Neuronal stem cell (in vitro differentiated cells): ENCODE data around the gene TMEM107.

Source experiments
- DNase-seq: peaks from one replicate; pipeline ENCODE4 v3.0.0-alpha.2; 2013; ENCODE audit warnings: low spot score
- H2AFZ ChIP-seq: one replicate; pipeline ENCODE4 v1.6.1; 2013; ENCODE audit warnings: mild to moderate bottlenecking, low read length, inconsistent platforms
- H2AK5ac ChIP-seq: 2 replicates; pipeline ENCODE4 v1.6.1; 2013; ENCODE audit warnings: low read depth, mild to moderate bottlenecking, inconsistent platforms, low read length, moderate library complexity, mixed read lengths
- H2BK120ac ChIP-seq: 2 replicates; pipeline ENCODE4 v1.6.1; 2013; ENCODE audit warnings: low read depth, mild to moderate bottlenecking, inconsistent platforms, low read length, moderate library complexity, mixed read lengths
- H2BK12ac ChIP-seq: one replicate; pipeline ENCODE4 v1.6.1; 2013; ENCODE audit warnings: low read length, inconsistent platforms
- H2BK15ac ChIP-seq: 2 replicates; pipeline ENCODE4 v1.6.1; 2013; ENCODE audit warnings: mild to moderate bottlenecking, low read length, inconsistent platforms, mixed read lengths
- H2BK5ac ChIP-seq: one replicate; pipeline ENCODE4 v1.6.1; 2013; ENCODE audit warnings: inconsistent platforms, mild to moderate bottlenecking, low read length, moderate library complexity
- H3K14ac ChIP-seq: one replicate; pipeline ENCODE4 v1.6.1; 2013; ENCODE audit warnings: low read length, inconsistent platforms
- H3K18ac ChIP-seq: 2 replicates; pipeline ENCODE4 v1.6.1; 2013; ENCODE audit warnings: low read length, inconsistent platforms
- H3K23ac ChIP-seq: 2 replicates; pipeline ENCODE4 v1.6.1; 2013; ENCODE audit warnings: low read depth, mild to moderate bottlenecking, mixed read lengths, low read length, inconsistent platforms; ENCODE audit not compliant: poor library complexity
- H3K27ac ChIP-seq: replicated peaks from 3 replicates; pipeline ENCODE4 v1.5.1; 2013; ENCODE audit warnings: low read length, inconsistent platforms
- H3K27me3 ChIP-seq, 3 experiments: 2 replicates each; pipeline ENCODE4 v1.6.1; 2013; ENCODE audit warnings: low read length in 3 of 3, mild to moderate bottlenecking in 2 of 3, inconsistent platforms in 1 of 3, low read depth in 1 of 3, mixed read lengths in 1 of 3, moderate library complexity in 1 of 3; ENCODE audit not compliant: control insufficient read depth in 3 of 3, insufficient read depth in 3 of 3
- H3K36me3 ChIP-seq, 2 donors: replicated peaks in 1 of 2; 2 replicates each; pipeline ENCODE4 v1.6.1; 2013; ENCODE audit warnings: low read length in 2 of 2; ENCODE audit not compliant: control insufficient read depth in 2 of 2, insufficient read depth in 2 of 2
- H3K4ac ChIP-seq: 2 replicates; pipeline ENCODE4 v1.6.1; 2013; ENCODE audit warnings: inconsistent platforms, mild to moderate bottlenecking, low read length, moderate library complexity
- H3K4me1 ChIP-seq, 2 donors: 1 replicate in 1 of 2; 2 replicates in 1 of 2; pipeline ENCODE4 v1.6.1; 2013; ENCODE audit warnings: low read length in 2 of 2, low read depth in 1 of 2; ENCODE audit not compliant: control insufficient read depth in 2 of 2, insufficient read depth in 1 of 2
- H3K4me2 ChIP-seq: one replicate; pipeline ENCODE4 v1.6.1; 2013; ENCODE audit warnings: mild to moderate bottlenecking, low read length, inconsistent platforms; ENCODE audit not compliant: insufficient read depth, poor library complexity, severe bottlenecking
- H3K4me3 ChIP-seq, 2 donors: 2 replicates each; pipeline ENCODE4 v1.5.1; 2013; ENCODE audit warnings: low read length in 2 of 2, mild to moderate bottlenecking in 2 of 2, inconsistent platforms in 1 of 2, moderate library complexity in 1 of 2
- H3K79me1 ChIP-seq: one replicate; pipeline ENCODE4 v1.6.1; 2013; ENCODE audit warnings: low read depth, mild to moderate bottlenecking, inconsistent platforms, low read length, moderate library complexity
- H3K9ac ChIP-seq: one replicate; pipeline ENCODE4 v1.6.1; 2013; ENCODE audit warnings: mild to moderate bottlenecking, low read depth, low read length, inconsistent platforms; ENCODE audit not compliant: poor library complexity
- H3K9me3 ChIP-seq, 2 donors: replicated peaks in 1 of 2; 2 replicates each; pipeline versions ENCODE3 to v1.6.1; 2013; ENCODE audit warnings: low read length in 2 of 2, mild to moderate bottlenecking in 2 of 2, inconsistent platforms in 1 of 2, low read depth in 1 of 2, mixed read lengths in 1 of 2, moderate library complexity in 1 of 2; ENCODE audit not compliant: control insufficient read depth in 2 of 2, insufficient read depth in 1 of 2
- H4K8ac ChIP-seq: one replicate; pipeline ENCODE4 v1.6.1; 2013; ENCODE audit warnings: low read depth, mild to moderate bottlenecking, inconsistent platforms, low read length, moderate library complexity
- H4K91ac ChIP-seq: one replicate; pipeline ENCODE4 v1.6.1; 2013; ENCODE audit warnings: low read length, low read depth, mild to moderate bottlenecking, inconsistent platforms; ENCODE audit not compliant: poor library complexity
- WGBS, 2 donors: extraction: QIAGEN DNeasy Blood & Tissue Kit; methylation state at CpG; one replicate each; pipeline ENCODE4 v1.1.7; 2013; ENCODE audit warnings: missing lambda C conversion rate in 2 of 2, mixed read lengths in 1 of 2; ENCODE audit not compliant: insufficient read length in 2 of 2, insufficient replicate concordance in 1 of 2; ENCODE audit errors: extremely low coverage in 2 of 2; 5-methylcytosine and 5-hydroxymethylcytosine counted together

TMEM107 gene

DNA sequence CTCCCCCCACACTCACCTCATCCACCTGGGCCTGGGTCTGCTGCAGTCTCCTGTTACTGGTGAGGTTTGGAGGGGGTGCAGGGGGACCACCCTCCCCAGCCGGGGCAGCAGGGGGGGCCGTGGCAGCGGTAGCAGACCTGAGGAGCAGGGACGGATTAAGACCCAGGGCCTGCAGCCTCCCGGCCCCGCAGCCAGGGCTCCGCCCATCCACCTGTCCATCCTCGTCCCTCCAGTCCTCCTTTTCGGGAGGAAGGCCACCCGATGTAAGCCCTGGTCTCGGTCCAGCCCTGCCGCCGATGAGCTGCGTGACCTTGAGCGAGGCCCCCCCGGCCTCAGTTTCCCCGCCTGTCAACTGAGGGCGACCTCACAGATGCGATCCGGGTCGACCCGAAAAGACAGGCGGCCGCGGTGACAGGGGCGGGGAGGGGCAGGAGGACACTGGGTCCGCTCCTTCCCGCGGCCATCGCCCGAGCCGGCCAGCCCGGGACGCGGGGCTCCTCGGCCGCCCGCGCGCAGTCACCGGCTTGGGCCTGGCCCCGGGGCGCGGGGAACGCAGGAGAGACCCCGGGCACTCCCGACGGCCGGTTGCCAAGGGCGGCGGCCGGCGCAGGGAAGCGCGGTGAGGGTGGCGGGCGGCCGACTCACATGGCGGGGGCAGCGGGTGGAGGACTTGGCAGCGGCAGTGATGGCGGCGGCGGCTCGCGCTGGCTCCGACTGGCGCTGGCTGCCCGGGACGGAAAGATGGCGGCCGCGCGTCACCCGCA lies 13.8 kb downstream of the TMEM107 start, which contains the start of gene VAMP2:
TSS of gene VAMP2 (minus strand) at position 716 of the 764 bp plus-strand sequence. CDS start at position 647, 69 bp downstream.
- H2BK12ac ChIP-seq, result peak within 1 kb of the TSS; percentile 75
- H2AFZ ChIP-seq, result peak within 1 kb of the TSS; percentile 79
- H3K4me2 ChIP-seq, result peak within 1 kb of the TSS; percentile 100
- peaks cover 13% of the 10 kb centered on the region for H3K79me1 ChIP-seq
- H2BK5ac ChIP-seq, result peak within 1 kb of the TSS; percentile 91
- peak within 1 kb of the TSS; percentile 92 for H3K23ac ChIP-seq
- peak within 1 kb of the TSS; percentile 99 for H2BK15ac ChIP-seq
- H3K27ac ChIP-seq, result peak within 1 kb of the TSS; percentile 97
- peaks cover 22 to 40% of the 10 kb centered on the region in 2 donors for H3K36me3 ChIP-seq
- no peaks in the 10 kb centered on the region for H3K27me3 ChIP-seq
- H3K18ac ChIP-seq, result peak within 1 kb of the TSS; percentile 100
- H3K14ac ChIP-seq, result peak within 1 kb of the TSS; percentile 98
- no peaks in the 10 kb centered on the region for H3K9me3 ChIP-seq
- no CpG with 5 or more reads among the region's 75 CpGs for WGBS, 2 donors
- H3K4me3 ChIP-seq, result peak within 1 kb of the TSS; percentile 97 to 98
- peak within 1 kb of the TSS; percentile 100 for H3K4ac ChIP-seq
- H3K4me1 ChIP-seq, result peaks cover 23 to 30% of the 10 kb centered on the region in 2 donors
- H4K91ac ChIP-seq, result peak within 1 kb of the TSS; percentile 99
- peak within 1 kb of the TSS; percentile 99 for H3K9ac ChIP-seq
- no peak for DNase-seq
- peak within 1 kb of the TSS; percentile 99 for H2AK5ac ChIP-seq
- H4K8ac ChIP-seq, result peak within 1 kb of the TSS; percentile 89
- peak within 1 kb of the TSS; percentile 84 for H2BK120ac ChIP-seq

DNA sequence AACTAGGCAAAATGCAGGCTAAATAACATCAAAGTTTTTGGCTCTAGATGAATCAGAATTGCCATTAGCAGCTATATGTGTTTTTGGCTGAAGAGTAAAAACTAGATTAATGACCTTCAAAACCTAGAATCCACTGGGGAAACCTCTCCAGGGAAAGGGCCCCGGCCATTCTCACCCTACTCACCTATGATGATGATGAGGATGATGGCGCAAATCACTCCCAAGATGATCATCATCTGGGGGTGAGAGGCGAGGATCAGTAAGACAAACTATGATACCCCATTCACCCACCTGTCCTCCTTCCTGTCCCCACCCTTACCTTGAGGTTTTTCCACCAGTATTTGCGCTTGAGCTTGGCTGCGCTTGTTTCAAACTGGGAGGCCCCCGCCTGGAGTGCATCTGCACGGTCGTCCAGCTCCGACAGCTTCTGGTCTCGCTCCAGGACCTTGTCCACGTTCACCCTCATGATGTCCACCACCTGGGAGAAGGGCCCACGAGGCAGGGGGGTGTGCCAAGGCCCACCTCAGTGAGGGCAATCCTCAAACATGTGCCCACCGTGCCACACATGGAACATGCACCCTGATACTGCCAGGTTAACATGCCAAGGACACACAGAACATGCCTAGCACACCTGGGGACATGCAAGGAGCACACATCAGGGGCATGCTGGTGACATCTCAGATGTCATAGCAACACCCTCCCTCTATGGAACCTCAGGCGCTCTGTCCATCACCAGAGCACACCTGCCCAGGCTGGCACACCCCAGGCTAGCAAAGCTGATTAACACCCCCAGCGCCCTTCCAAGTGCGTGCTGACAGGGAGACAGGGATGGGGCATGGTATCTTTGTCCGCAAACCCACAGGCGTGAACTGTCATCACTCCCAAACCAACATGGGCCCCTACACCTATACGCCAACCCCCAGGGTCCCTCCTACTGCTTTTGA lies 14.6 kb downstream of the TMEM107 start:
- Histone ChIP-seq H3K36me3 (peaks cover 22 to 40% of the 10 kb centered on the region in 2 donors), H3K27ac (no peak overlapping the region), H3K4me1 (peaks cover 23 to 34% of the 10 kb centered on the region in 2 donors), H3K4me3 (peak overlapping the region; percentile 97 to 98), H3K4me2 (peak overlapping the region; percentile 78), H2BK120ac (no peak overlapping the region), H3K14ac (peak overlapping the region; percentile 98), H2AFZ (no peak overlapping the region), H2BK12ac (no peak overlapping the region), H3K79me1 (peaks cover 13% of the 10 kb centered on the region), H2AK5ac (peak overlapping the region; percentile 95), H2BK15ac (no peak overlapping the region), H3K9ac (peak overlapping the region; percentile 99), H3K27me3 (no peaks in the 10 kb centered on the region), H4K91ac (no peak overlapping the region), H3K4ac (no peak overlapping the region), H3K9me3 (no peaks in the 10 kb centered on the region), H3K23ac (peak overlapping the region; percentile 66), H2BK5ac (peak overlapping the region; percentile 91), H4K8ac (no peak overlapping the region), H3K18ac (peak overlapping the region; percentile 97)
- DNase-seq, result no peak
- no CpG with 5 or more reads among the region's 19 CpGs for WGBS, 2 donors

DNA sequence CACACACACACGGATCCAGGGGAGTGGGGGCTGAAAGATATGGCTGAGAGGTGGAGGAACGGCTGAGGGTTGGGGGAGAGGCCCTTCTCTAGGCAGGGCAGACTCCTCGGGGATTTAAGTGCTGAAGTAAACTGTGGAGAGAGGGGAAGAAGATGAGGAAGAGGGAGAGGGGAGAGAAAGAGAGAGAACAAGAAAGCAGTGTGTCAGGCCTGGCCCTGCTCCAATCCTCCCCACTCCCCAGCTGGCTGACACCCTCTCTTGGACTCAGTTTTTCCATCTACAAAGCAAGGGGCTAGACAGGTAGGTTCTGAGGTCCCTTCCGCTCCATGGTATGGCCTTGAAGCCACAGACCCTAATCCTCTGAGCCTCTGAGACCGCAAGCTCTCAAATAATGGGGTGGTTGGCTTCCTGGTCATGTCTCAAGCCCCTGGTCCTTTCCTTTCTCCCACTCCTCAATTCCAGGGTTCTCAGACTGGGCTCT lies 15.4 kb downstream of the TMEM107 start:
- Histone ChIP-seq H2AK5ac (no peak overlapping the region), H2BK15ac (no peak overlapping the region), H3K14ac (no peak overlapping the region), H3K27me3 (no peaks in the 10 kb centered on the region), H3K18ac (no peak overlapping the region), H4K8ac (no peak overlapping the region), H4K91ac (no peak overlapping the region), H3K36me3 (peaks cover 22 to 40% of the 10 kb centered on the region in 2 donors), H3K4me1 (peaks cover 26 to 37% of the 10 kb centered on the region in 2 donors), H3K23ac (no peak overlapping the region), H2AFZ (no peak overlapping the region), H2BK5ac (no peak overlapping the region), H3K4ac (no peak overlapping the region), H3K4me2 (no peak overlapping the region), H3K9ac (no peak overlapping the region), H2BK120ac (no peak overlapping the region), H3K4me3 (peak overlapping the region in 1 of 2 donors; percentile 97), H3K9me3 (no peaks in the 10 kb centered on the region), H2BK12ac (no peak overlapping the region), H3K27ac (no peak overlapping the region), H3K79me1 (peaks cover 14% of the 10 kb centered on the region)
- no peak for DNase-seq
- no CpG with 5 or more reads among the region's 5 CpGs for WGBS, 2 donors
